ENCODE data around the gene DKK3.

- TF ChIP-seq YY1 (IDR thresholded peaks at IDR 0.05; ENCODE audit: insufficient read depth, insufficient read length) (no peak), SUZ12 (IDR thresholded peaks at IDR 0.05; ENCODE audit: extremely low read depth, insufficient read depth, insufficient read length) (no peak)
Measured at GRCh38 chr11:11935536-11935935, 72.9 kb downstream of the DKK3 start.
